Loucy (cell line): ENCODE measurements around the gene EXOSC7.

Source experiments
- EZH2phosphoT487 ChIP-seq: fragments of 200-600 bp; IDR thresholded peaks from 2 replicates; pipeline ENCODE4 v1.6.1; 2018; ENCODE audit warnings: antibody characterized with exemption, mild to moderate bottlenecking, moderate library complexity, borderline replicate concordance
- TF ChIP-seq, protein P1 (sequence below): fragments of 200-600 bp; sonication (generic); conservative IDR thresholded peaks from 2 replicates; pipeline ENCODE4 v1.5.1; 2014; ENCODE audit warnings: mild to moderate bottlenecking, antibody characterized with exemption, low read length

DNA sequence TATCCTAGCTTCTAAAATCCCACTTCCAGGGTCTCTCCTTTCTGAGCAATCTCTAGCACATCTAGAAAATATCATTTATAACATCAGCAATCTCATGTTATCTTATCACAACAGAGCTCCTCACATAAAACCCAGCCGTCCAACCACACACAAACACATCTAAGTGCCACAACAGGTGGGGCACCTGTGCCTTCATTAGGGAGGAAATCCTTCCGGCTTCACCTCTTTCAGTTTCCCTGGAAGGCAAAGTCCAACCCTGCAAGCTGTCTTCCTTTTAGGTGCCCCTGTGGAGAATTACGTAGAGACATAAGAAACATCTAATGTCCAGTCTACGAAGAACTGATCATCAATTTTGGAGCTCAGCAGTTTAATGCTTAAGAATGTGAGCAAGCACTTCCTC is 1.6 kb upstream of the EXOSC7 start:
- TF ChIP-seq, protein P1, sequence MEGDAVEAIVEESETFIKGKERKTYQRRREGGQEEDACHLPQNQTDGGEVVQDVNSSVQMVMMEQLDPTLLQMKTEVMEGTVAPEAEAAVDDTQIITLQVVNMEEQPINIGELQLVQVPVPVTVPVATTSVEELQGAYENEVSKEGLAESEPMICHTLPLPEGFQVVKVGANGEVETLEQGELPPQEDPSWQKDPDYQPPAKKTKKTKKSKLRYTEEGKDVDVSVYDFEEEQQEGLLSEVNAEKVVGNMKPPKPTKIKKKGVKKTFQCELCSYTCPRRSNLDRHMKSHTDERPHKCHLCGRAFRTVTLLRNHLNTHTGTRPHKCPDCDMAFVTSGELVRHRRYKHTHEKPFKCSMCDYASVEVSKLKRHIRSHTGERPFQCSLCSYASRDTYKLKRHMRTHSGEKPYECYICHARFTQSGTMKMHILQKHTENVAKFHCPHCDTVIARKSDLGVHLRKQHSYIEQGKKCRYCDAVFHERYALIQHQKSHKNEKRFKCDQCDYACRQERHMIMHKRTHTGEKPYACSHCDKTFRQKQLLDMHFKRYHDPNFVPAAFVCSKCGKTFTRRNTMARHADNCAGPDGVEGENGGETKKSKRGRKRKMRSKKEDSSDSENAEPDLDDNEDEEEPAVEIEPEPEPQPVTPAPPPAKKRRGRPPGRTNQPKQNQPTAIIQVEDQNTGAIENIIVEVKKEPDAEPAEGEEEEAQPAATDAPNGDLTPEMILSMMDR = no peak
- no peak for TF ChIP-seq EZH2phosphoT487
